HG02852 (cell line): ENCODE data around the gene DNAH1.
"Not testable (repeated sequence)": the region's sequence is repeated elsewhere in the genome, so short reads cannot be mapped to it uniquely, and the experiment has no call there.

ENCODE experiments used
- ATAC-seq: cut with Tn5 transposase; IDR thresholded peaks from one replicate; pipeline ENCODE4 v1.9.1; 2021; ENCODE audit warnings: mild to moderate bottlenecking, moderate library complexity; ENCODE audit not compliant: unreplicated experiment

The DNAH1 gene

DNA sequence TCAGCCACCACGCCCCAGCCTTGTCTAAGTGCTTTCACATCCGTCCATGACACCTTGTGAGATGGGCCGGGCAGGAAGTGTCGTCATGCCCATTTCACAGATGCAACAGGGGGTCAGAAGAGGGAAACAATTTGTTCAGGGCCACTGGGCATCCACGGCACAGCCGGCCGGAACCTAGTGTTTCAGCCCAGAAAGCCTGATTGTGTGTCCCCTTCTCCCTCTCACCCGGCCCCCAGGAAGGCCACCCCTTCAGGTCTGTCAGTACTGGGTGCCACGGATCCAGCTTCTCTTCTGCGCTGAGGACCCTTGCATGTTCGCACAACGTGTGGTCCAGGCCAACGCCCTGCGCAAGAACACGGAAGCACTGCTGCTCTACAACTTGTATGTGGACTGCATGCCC, 15.8 kb downstream of the DNAH1 start:
- ATAC-seq, result no peak

DNA sequence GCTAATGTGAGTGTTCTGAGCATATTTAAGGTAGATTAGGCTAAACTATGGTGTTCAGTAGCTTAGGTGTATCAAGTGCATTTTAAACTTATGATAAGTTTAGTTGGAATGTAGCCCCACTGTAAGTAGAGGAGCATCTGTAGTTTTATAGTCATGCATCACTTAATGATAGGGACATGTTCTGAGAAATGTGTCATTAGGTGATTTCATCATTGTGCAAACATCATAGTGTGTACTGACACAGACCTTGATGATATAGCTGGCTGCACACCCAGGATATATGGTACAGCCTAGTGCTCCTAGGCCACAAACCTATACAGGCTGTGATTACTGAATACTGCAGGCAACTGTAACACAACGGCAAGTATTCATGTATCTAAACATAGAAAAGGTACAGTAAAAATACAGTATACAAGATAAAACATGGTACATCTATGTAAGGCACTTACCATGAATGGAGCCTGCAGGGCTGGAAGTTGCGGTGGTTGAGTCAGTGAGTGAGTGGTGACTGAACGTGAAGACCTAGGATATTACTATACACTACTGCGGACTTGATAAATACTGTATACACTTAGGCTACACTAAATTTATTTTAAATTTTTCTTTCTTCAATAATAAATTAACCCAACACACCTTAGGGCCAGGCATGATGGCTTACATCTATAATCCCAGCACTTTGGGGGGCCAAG, 17.9 kb downstream of the DNAH1 start:
- no peak for ATAC-seq

DNA sequence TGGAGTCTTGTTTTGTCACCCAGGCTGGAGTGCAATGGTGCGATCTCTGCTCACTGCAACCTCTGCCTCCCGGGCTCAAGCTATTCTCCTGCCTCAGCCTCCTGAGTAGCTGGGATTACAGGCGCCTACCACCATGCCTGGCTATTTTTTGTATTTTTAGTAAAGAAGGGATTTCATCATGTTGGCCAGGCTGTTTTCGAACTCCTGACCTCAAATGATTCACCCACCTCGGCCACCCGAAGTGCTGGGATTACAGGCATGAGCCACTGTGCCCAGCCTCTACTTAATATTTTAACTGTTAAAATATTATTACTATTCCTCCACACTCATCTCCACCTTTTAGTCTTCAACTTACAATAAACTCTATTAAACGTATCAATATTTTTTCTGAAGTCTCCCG, 22.0 kb downstream of the DNAH1 start:
- ATAC-seq, result not testable (repeated sequence)

DNA sequence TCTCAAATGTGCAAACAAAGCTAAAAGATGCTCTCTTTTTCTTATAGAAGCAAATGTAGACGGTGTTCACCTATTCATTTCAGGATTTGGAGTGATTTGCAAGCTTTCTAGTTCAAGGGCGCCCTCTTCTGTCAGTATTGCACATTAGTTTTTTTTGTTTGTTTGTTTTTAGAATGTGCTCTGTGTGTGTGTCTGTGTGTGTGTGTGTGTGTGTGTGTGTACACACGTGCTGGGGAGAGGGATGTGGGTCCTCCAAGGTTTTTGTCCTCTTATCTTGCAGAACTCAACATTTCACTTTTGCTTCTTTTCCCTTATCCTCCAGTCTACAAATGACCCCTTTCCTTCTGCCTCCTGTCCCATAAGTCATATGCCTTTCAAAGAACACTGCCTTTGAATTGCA, 23.5 kb downstream of the DNAH1 start:
- ATAC-seq, result no peak

DNA sequence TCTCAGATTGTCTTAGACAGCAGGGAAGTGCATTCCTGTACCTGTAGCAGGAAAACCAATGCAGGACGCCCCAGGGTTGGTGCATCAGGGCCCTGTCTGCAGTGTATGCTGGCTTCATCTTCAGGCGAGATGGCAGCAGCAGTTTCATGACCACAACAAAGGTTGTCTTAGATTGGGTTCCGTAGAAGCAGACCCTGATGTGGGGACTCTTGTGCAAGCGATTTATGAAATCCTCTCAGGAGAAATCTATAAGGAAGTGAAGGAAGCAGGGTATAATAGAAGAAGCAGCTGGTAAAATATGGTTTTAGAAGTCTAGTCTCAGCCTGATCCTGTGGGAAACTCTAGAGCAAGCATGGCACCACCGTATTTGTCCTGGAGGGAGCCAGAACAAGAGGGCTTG, 25.0 kb downstream of the DNAH1 start:
- no peak for ATAC-seq

DNA sequence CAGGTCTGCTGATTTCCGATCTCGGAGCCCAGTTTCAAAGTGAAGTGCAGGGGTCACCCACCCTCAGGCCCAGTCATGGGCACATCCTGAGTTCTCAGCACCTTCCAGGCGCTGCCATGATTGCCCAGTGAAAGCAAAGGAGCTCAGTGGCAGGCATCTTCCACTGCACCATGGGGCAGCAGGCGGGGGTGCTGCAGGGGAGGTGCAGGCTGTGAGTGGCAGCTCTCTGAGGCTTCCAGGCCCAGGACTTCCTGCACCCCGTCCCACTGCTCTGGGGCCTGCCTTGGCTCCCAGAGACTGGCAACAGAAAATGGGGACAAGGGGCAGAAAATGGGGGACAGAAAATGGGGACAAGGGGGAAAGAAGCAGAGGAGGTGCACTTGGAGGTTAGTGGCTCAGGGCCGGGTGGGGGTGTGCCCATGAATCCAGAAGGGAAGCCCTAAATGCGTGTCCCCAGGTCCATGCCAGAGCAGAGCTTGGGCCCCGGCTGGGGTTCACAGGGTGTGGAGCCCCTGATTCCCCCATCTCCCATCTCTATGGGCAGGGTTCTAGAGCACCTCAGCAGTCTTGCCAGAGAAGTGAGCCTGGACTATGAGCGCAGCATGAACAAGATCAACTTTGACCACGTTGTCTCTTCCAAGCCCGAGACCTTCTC, 28.0 kb downstream of the DNAH1 start:
- ATAC-seq, result no peak

DNA sequence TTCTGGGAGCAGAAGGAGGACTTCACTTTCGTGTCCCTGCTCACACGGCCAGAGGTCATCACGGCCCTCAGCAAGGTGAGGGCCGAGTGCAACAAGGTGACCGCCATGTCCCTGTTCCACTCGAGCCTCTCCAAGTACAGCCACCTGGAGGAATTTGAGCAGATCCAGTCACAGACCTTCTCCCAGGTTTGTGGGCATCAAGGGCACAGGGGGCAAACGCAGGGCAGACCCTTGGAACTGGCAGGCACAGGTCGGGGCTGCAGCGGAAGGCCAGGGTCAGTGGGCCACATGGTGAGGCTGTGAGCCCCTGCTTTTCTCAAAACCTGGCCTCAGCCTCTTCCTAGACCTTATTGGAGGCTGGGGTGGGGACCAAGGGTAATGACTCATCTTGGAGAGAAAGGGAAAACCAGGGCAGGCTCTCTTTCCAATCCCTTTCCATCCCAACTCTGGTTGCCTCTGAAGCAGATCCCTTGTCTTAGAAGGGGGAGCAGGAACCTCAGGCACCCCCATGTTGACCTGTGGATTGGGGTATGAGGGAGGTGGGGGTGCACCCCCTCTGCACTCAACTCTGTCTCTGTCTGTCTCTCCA, 29.5 kb downstream of the DNAH1 start:
- no peak for ATAC-seq

DNA sequence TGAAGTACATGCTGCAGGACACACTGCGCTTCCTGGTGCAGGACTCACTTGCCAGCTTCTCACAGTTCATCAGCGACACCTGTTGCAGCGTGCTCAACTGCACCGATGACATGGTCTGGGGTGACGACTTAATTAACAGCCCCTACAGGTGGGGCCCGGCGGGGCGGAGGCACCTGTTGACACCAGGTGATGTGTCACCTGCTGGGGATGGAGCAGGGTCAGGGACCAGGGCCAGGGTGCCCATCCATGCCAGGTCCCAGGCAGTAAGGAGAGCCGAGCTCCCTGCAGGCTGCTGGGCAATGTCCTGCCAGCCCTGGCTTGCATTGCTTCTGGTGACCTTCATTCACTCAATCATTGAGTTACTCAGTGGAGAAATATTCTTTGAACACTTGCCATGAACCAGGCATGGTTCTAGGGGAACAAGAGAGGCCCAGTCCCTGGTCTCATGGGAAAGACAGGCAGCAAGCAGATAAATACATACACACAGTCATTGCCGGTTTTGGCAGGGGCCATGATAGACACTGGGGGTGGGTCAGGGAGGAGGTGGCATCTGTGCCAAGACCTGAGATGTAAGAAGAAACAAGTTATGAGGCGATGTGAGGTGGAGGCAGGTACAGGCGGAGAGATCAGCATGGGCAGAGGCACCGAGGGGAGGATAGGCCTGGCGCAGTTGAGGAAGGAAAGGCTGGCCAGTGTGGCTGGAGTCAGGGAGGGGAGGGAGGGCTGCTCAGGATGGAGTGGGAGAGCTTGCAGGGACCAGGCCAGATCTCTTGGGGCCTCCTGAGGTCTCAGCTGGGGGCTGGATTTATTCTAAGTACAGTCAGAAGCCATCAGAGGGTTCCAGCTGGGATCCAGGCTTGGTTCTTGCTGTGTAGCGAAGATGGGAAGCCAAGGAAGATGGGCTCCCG, 30.8 kb downstream of the DNAH1 start:
- ATAC-seq, result no peak

DNA sequence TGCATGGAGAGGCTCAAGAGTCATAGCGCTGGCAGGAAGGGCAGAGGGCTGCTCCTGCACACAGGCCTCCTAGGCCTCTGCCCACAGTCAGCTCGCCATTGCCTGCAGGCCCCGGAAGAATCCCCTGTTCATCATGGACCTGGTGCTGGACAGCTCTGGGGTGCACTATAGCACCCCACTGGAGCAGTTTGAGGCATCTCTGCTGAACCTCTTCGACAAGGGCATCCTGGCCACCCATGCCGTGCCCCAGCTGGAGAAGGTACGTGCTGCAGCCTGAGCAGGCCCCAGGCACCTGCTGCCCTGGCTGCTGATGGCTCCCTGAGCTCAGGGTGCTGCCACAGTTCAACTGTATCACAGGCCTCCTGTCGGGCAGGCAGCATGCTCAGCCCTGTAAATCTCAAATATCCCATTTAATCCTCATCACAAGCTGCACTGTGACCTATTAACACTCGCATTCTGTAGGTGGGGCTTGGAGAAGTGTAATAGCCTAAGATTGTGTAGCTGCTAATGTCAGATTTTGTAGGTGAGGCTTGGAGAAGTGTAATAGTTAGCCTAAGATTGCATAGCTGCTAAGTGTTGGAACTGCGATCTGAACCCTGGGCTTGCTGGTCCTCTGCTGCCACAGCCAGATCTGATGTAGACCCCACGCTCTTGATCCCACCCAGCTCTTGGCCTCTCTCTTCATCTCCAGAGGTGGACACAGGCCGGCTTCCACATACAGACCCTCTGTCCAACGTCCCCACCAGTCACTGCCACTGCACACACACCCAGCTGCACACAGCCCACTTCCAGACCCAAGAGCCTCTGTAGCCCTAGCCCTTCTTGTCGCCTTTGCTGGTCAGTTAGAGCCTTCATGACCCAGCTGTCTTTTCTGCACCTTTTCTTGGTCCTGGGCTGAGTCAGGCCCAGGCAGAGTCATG, 31.9 kb downstream of the DNAH1 start:
- no peak for ATAC-seq

DNA sequence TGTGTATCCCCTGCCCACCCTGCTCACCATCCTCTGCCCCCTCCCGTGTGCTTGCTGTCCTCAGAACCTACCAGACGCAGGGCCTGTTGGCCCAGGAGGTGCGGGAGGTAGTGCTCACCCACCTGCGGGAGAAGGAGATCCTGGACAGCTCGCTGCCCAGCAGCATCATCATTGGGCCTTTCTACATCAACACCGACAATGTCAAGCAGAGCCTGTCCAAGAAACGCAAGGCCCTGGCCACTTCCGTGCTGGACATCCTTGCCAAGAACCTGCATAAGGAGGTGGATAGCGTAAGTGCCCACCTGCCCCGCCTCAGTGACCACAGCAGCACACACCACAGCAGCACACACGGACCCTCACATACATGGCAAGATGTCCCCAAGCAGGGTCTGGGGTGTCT, 33.0 kb downstream of the DNAH1 start:
- no peak for ATAC-seq

DNA sequence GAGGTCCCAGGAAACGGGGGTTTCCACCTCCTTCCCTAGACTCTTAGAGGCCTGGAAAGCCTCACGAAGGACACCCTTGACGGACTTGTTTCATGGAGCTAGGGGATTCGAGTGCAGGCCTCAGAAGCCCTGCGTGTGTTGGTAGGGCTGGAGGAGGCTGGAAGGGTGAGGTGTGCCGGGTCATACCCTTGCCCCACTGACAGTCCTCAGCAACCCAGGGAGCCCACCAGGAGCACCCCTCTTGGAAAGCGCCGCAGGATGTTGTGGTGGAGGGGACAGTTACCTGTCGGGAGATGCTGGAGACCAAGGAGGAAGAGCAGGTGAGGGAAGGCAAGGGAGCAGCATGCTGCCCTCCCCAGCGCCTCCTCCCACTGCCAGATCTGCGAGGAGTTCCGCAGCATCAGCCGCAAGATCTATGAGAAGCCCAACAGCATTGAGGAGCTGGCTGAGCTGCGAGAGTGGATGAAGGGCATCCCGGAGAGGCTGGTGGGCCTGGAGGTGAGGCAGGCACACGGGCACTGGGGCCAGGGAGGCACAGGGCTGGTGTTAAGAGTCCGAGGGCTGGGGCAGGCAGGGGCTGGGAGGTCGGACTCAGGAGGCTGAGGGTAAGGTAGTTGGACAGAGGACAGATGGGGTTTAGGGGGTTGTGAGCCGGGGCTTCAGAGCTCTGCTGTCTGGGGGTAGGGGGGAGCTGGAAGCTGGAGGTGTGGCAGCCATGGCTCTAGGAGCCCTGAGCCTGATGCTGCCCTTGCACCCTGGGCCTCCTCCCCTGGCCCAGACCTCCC, 33.7 kb downstream of the DNAH1 start:
- ATAC-seq, result no peak

DNA sequence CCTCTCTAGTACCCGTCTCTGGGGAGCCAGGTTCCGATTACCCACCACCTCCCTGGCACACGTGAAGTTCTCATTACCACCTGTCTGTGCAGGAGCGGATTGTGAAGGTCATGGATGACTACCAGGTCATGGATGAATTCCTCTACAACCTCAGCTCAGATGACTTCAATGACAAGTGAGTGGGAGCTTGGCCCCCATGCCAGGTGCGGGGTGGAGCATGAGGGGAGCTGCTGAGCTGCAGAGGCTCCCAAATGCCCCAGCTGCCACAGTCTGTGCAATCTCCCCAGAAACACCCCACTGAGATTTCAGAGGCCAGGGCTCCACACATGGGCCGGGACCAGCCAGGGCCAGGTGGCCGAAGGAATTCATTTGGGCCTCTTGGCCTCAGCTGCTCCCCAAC, 34.3 kb downstream of the DNAH1 start:
- no peak for ATAC-seq

DNA sequence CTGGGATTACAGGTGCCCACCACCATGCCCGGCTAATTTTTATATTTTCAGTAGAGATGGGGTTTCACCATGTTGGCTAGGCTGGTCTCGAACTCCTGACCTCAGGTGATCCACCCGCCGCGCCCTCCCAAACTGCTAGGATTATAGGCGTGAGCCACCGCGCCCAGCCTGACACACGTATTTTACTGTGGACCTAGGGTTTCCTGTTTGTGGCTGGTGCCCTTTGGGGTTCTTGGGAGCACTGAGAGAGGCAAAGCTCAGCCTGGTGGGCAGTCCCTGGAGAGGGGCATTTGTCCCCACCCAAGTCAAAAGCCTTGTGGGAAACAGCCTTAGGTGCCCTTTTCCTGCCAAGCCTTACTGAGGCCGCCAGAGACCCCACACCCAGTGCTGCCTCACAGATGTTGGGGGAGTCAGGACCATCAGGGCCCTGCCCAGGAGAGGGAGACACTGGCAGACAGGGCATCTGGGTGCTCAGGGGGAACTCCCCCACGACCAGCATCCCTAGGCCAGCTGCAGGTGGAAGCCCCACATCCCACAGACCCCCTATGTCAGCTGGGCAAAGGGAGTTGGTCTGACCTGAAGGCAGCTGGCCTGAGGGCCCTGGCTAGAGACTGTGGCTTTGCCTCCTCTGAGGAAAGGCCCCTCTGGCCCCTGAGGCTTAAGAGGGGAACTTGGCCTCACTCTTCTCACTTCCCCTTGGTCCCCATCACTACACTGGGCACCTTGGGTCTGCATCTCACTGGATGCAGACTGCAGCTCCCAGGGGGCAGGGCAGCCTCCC, 35.1 kb downstream of the DNAH1 start:
- no peak for ATAC-seq

DNA sequence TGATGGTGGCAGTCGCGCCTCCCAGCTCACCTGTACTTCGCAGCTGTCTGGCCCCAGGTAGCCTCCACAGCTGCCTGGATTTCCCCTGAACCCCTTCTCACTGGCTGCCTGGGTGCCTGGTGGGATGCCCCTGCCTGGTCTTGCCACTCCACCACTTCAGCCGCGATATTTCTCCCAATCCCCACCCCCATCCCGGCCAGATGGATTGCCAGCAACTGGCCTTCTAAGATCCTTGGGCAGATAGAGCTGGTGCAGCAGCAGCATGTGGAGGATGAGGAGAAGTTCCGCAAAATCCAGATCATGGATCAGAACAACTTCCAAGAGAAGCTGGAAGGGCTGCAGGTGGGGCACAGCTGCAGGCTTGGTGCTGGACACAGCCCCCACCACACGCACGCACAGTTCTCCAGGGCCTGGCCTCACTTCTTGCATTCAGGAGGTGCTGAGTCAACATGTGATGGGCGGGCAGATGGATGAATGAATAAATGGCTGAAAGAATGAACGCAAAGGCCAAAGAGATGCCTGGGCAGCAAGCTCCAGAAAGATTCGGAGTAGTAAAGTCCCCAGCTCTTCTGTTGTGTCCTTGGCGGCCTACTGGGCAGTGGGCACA, 35.7 kb downstream of the DNAH1 start:
- ATAC-seq, result no peak

DNA sequence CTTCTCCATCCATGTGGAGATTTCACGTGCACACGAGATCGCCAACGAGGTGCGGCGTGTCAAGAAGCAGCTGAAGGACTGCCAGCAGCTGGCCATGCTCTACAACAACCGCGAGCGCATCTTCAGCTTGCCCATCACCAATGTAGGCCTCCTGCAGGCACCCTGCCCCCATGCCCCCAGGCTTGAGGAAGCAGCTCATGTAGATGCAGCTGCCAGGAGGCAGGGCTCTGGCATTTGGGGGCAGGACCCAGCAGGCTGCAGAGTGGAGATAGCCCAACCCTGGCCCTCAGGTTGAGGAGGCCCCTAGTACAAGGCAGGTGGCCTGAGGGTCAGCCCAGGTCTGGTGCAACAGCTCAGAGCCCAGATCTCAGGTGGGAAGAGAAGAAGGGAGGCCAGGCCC, 36.4 kb downstream of the DNAH1 start:
- no peak for ATAC-seq

DNA sequence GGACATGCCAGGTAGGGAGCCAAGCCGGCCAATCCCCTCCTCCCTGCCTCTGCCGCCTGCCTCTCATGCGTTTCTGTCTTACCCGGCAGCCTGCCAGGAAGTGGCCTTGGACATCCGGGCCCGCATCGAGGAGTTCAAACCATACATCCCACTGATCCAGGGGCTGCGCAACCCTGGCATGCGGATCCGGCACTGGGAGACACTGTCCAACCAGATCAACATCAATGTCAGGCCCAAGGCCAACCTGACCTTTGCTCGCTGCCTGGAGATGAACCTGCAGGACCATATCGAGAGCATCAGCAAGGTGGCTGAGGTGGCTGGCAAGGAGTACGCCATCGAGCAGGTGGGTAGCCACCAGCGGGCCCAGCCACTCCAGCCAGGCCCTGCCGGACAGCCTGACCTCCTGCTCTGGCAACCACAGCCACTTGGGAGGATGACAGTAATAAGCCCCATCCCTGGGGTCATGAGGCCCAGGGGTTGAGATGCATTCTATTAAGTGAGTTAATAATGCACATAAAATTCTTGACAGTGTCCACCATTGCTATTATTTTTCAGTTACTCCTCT, 37.3 kb downstream of the DNAH1 start:
- no peak for ATAC-seq

DNA sequence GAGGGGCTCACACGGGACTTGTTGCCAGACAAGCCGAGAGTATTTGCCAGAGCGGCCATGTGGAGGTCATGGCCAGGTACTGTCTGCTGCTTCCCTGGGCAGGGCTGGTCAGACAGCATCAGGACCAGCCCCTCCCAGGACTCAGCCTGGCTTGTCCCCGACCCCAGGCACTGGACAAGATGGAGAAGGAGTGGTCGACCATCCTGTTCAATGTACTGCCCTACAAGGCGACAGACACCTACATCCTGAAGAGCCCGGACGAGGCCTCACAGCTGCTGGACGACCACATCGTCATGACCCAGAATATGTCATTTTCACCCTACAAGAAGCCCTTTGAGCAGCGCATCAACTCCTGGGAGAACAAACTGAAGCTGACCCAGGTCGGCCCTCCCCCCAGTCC, 38.6 kb downstream of the DNAH1 start:
- ATAC-seq, result no peak

DNA sequence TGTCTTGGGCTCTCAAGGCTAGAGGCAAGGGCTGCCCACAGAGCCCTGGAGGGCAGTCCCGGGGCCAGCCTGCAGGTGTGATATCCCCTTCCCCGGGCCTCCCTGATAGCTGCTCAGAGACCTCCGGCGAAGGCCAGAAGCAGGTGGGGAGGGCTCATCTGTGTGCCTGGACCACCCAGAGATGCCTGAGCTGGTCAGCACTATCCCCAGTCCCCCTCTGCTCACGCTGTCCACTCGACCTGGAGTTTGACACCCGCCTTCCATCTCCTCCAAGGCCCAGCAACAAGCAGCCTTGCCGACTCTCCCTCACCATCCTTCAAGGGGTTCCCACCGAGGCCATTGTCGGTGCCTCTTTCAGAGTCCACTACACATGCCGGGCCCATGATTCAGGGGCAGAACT, 39.4 kb downstream of the DNAH1 start:
- no peak for ATAC-seq
